Pancreas (tissue), 10 donors: Measurements from ENCODE around the gene DENND4C. TPM values are rescaled to one million over a fixed set of nuclear protein-coding genes. Genes with fewer than 3 reads are reported as not detected.

Source experiments
- ATAC-seq, 4 donors: fragments of 200-7000 bp; cut with Tn5 transposase; one replicate each; pipeline versions ENCODE4 v1.8.0 to v1.9.1; 2020; ENCODE audit warnings: mild to moderate bottlenecking in 4 of 4, moderate library complexity in 4 of 4
- DNase-seq, 6 donors: peaks; one replicate each; pipeline ENCODE4 v3.0.0-alpha.2; 2020
- FAIRE-seq: peaks from 2 replicates; lab custom pipeline; 2012; peaks lifted over from hg19 to GRCh38; lab: Jason Lieb, UNC
- H3K27ac ChIP-seq, 4 donors: fragments of 200-600 bp; sonication (generic); 1 replicate in 3 of 4; 2 replicates in 1 of 4; pipeline versions ENCODE4 v1.5.0 to v1.8.0; 2020
- H3K27me3 ChIP-seq, 4 donors: fragments of 200-600 bp; one replicate each; pipeline ENCODE4 v1.8.0; 2021
- H3K36me3 ChIP-seq, 3 donors: fragments of 200-600 bp; sonication (generic) in 1 of 3; one replicate each; pipeline versions ENCODE4 v1.5.0 to v1.8.0; 2020 to 2021
- H3K4me1 ChIP-seq, 3 donors: fragments of 200-600 bp; one replicate each; pipeline ENCODE4 v1.8.0; 2021
- H3K4me3 ChIP-seq, 4 donors: fragments of 200-600 bp; sonication (generic) in 2 of 4; one replicate each; pipeline versions ENCODE4 v1.5.0 to v1.8.0; 2020 to 2021
- H3K9me3 ChIP-seq, 4 donors: fragments of 200-600 bp; one replicate each; pipeline ENCODE4 v1.8.0; 2021
- WGBS, 2 donors: extraction: QIAGEN DNeasy Blood & Tissue Kit; methylation state at CpG; one replicate each; pipeline ENCODE4 v1.1.7; 2013; 5-methylcytosine and 5-hydroxymethylcytosine counted together
- intact Hi-C, 3 donors: fragments of 100-400 bp; cut with DNase I; formaldehyde crosslinking; loops; one replicate each; pipeline versions ENCODE4 v1.11.1 to v1.14.2; 2022
- polyA plus RNA-seq, 2 donors: library from polyadenylated mRNA; stranded (reverse); fragments of 200-250 nt; gene quantifications; one replicate each; pipeline ENCODE4 v1.2.3, GENCODE V29; 2013
- total RNA-seq, 6 donors: library from RNA; stranded (reverse); fragmentation: NEBNext Ultra II Directional in 4 of 6; extraction: Animal tissue kit (Norgen Biotek cat#: 25700) in 4 of 6; gene quantifications; one replicate each; pipeline versions ENCODE4 v1.2.1 to v1.2.4, GENCODE V29; 2021 to 2023
- TF ChIP-seq, protein P1 (sequence below), 4 donors: fragments of 200-600 bp; sonication (generic) in 3 of 4; IDR thresholded peaks; one replicate each; pipeline versions ENCODE4 v1.5.0 to v1.8.0; 2021; ENCODE audit warnings: antibody characterized with exemption in 4 of 4
- donor health status: healthy with polysubstance abuse.
- donor health status: DM: no; HTN: no; CAD: no; lungs with moderate emphysema.
- donor health status: DM: no; HTN: no; CAD: no.
- donor health status: control.
- donor health status: control.
- donor health status: Bipolar disorder and iron deficiency.
- donor health status: DM: yes; HTN: yes; CAD: no.
- donor health status: DM: no; HTN: no; CAD: no.
- donor health status: DM: no; HTN: no; CAD: no.
- donor health status: DM: yes; HTN: yes; CAD: no.

DENND4C gene
- total and polyA plus RNA-seq, 8 donors = 4.6 to 36.2 (median 17.9) TPM

DNA sequence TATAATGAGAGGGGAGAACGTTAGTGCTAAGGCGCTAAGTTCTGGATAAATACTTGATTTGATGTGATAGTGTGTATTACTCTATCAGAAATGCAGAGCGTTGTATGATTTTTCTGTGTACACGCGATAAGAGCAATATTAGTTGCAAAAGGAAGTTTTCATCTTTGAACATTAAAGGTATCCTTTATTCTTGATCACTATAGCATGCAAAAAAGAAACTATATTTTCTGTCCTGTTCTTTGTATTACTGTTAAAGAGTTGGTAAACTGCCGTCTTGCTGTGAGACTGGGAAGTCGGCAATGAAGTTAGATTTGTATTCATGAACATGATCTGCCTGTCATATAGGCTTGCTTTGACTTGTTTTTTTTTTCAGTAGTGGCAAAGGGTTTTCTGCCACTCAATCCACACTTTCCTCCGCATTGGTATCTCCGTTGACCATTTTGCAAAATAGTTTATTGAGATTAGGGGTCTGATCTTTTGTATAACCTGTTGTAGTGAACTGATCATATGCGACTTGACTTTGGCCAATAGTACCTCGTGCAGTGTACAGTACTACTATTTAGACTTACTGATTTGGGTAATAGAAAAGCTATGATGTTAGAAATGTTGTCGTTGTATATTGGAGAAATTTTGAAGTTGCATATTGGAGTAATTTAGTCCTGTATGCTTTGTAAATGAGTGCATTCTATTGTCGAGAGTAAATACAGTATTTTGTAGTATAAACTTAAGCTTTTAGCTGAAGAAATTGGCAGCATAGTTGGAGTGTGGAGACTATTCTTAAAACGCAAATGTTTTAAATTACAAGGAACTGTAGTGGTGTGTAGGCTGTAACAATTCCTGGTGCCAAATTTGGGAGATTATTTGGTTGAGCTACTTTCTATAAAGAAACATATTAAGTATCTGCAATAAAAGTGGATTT lies 1.7 kb downstream of the DENND4C start:
- Histone ChIP-seq H3K27me3 (no peaks in the 10 kb centered on the region), H3K4me1 (peaks cover 4 to 20% (median 16%) of the 10 kb centered on the region in 3 donors), H3K27ac (peak overlapping the region in 2 of 4 donors; percentile 98 to 99), H3K9me3 (no peaks in the 10 kb centered on the region), H3K4me3 (peak overlapping the region; percentile 93 to 97 (median 96)), H3K36me3 (no peaks in the 10 kb centered on the region)
- intact Hi-C loops = no loop called here
- WGBS, 2 donors = 2% methylated on average over 14 of the region's 14 CpGs
- FAIRE-seq (no peak), ATAC-seq (no peak), DNase-seq (no peak)
- TF ChIP-seq, protein P1, sequence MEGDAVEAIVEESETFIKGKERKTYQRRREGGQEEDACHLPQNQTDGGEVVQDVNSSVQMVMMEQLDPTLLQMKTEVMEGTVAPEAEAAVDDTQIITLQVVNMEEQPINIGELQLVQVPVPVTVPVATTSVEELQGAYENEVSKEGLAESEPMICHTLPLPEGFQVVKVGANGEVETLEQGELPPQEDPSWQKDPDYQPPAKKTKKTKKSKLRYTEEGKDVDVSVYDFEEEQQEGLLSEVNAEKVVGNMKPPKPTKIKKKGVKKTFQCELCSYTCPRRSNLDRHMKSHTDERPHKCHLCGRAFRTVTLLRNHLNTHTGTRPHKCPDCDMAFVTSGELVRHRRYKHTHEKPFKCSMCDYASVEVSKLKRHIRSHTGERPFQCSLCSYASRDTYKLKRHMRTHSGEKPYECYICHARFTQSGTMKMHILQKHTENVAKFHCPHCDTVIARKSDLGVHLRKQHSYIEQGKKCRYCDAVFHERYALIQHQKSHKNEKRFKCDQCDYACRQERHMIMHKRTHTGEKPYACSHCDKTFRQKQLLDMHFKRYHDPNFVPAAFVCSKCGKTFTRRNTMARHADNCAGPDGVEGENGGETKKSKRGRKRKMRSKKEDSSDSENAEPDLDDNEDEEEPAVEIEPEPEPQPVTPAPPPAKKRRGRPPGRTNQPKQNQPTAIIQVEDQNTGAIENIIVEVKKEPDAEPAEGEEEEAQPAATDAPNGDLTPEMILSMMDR (IDR thresholded peaks at IDR 0.05) = no peak

DNA sequence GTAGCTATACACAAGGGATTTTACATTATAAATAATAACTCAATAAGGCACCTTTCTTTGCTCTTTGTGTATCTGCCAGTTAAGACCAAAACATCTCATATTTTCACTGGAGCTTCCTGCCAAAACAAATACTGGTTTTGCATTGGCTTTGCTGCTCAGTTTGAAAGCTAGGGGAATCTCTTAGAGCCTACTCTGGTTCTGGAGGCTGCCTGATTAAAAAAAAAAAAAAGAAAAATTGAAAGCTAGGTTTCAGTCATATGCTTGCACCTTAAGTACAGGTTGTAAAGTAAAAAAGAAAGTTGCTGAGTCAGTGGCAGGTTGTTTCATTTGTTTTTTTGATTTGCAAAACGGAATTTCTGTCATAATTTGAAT lies 2.3 kb downstream of the DENND4C start:
- intact Hi-C loops = no loop called here
- Histone ChIP-seq H3K4me1 (peaks cover 4 to 20% (median 16%) of the 10 kb centered on the region in 3 donors), H3K4me3 (peak overlapping the region in 1 of 4 donors; percentile 95), H3K27ac (peak overlapping the region in 2 of 4 donors; percentile 98 to 99), H3K27me3 (no peaks in the 10 kb centered on the region), H3K36me3 (no peaks in the 10 kb centered on the region), H3K9me3 (no peaks in the 10 kb centered on the region)
- FAIRE-seq (peak; percentile 49), DNase-seq (peak in 1 of 6 donors; percentile 7), ATAC-seq (peak in 2 of 4 donors; percentile 3 to 5)
- 2 to 6% methylated on average over 1 of the region's 1 CpG for WGBS, 2 donors
- TF ChIP-seq, protein P1 (IDR thresholded peaks at IDR 0.05) = no peak

DNA sequence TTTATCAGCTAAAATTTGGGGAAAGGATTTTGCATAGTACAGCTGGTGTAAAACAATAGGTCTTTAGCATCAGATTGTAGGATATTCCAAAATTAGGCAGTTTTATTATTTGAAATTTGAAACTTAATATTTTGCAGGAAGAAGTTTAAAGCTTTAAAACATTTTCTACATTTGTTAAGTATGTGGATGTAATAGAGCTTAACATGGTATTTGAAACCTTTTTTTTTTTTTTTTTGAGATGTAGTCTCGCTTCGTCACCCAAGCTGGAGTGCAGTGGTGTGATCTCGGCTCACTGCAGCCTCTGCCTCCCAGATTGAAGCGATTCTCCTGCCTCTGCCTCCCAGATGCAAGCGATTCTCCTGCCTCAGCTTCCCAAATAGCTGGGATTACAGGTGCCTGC lies 2.9 kb downstream of the DENND4C start:
- intact Hi-C loops = no loop called here
- no peaks in the 10 kb centered on the region for H3K36me3 ChIP-seq
- no peak for DNase-seq
- FAIRE-seq = no peak
- H3K9me3 ChIP-seq = no peaks in the 10 kb centered on the region
- ATAC-seq = no peak
- H3K4me1 ChIP-seq = peaks cover 4 to 20% (median 16%) of the 10 kb centered on the region in 3 donors
- no peaks in the 10 kb centered on the region for H3K27me3 ChIP-seq
- H3K27ac ChIP-seq = peak overlapping the region in 2 of 4 donors; percentile 98 to 99
- WGBS, 2 donors = 74 to 80% methylated on average over 5 of the region's 5 CpGs
- H3K4me3 ChIP-seq = peak overlapping the region in 1 of 4 donors; percentile 95
- TF ChIP-seq, protein P1 (IDR thresholded peaks at IDR 0.05) = no peak

DNA sequence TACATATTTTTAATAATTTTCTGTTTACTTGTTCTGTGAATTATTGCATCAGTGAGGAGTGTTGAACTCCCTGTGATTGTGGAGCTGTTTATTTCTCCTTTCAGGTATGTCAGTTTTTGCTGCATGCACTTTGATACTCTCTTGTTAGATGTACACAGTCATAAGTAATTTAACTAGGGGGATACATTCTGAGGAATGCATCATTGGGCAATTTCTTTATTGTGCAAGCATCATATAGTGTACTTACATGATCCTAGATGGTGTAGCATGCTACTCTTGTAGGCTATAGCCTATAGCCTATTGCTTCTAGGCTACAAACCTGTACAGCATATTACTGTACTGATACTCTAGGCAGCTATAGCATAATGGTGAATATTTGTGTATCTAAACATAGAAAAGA lies 9.5 kb downstream of the DENND4C start:
- H3K9me3 ChIP-seq = no peaks in the 10 kb centered on the region
- FAIRE-seq (no peak), DNase-seq (no peak), ATAC-seq (no peak)
- no peak overlapping the region for H3K27ac ChIP-seq
- TF ChIP-seq, protein P1 (IDR thresholded peaks at IDR 0.05) = no peak
- no peaks in the 10 kb centered on the region for H3K27me3 ChIP-seq
- H3K4me1 ChIP-seq = peaks cover 0 to 5% (median 0%) of the 10 kb centered on the region in 3 donors
- no peaks in the 10 kb centered on the region for H3K36me3 ChIP-seq
- intact Hi-C loops = no loop called here
- H3K4me3 ChIP-seq = no peak overlapping the region

DNA sequence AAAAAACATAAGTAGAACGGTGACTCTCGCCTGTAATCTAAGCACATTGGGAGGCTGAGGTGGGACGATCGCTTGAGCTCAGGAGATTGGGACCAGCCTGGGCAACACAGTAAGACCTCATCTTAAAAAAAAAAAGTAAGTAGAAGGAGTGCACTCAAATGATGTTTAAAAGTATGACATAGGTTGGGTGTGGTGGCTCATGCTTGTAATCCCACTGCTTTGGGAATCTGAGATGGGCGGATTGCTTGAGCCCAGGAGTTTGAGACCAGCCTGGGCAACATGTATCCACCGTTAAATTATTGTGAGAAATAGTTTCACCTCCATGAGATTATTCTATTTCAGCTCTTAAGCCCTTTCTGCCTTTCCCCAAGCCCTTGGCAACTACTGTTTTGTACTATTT lies 11.2 kb downstream of the DENND4C start:
- Histone ChIP-seq H3K9me3 (no peaks in the 10 kb centered on the region), H3K27ac (no peak overlapping the region), H3K4me3 (no peak overlapping the region), H3K27me3 (no peaks in the 10 kb centered on the region), H3K36me3 (no peaks in the 10 kb centered on the region), H3K4me1 (peaks cover 0 to 6% (median 5%) of the 10 kb centered on the region in 3 donors)
- 86 to 90% methylated on average over 6 of the region's 6 CpGs for WGBS, 2 donors
- TF ChIP-seq, protein P1 (IDR thresholded peaks at IDR 0.05) = no peak
- intact Hi-C loops = no loop called here
- DNase-seq = no peak
- no peak for FAIRE-seq
- no peak for ATAC-seq
